Tibial nerve (tissue), 3 donors: ENCODE measurements around the gene PLSCR3.

Experiments used
- POLR2A ChIP-seq, 2 donors: fragments of 450-650 bp; IDR thresholded peaks; one replicate each; pipeline ENCODE4 v1.6.1; 2017; ENCODE audit warnings: antibody characterized with exemption in 2 of 2, mild to moderate bottlenecking in 2 of 2, moderate library complexity in 2 of 2
- TF ChIP-seq, protein P1 (sequence below), 5 experiments: fragments of 200-600 bp in 3 of 5; fragments of 450-650 bp in 2 of 5; sonication (generic) in 3 of 5; IDR thresholded peaks; one replicate each; pipeline ENCODE4 v1.5.1; 2016 to 2019; ENCODE audit warnings: antibody characterized with exemption in 5 of 5, mild to moderate bottlenecking in 3 of 5, moderate library complexity in 2 of 5

DNA sequence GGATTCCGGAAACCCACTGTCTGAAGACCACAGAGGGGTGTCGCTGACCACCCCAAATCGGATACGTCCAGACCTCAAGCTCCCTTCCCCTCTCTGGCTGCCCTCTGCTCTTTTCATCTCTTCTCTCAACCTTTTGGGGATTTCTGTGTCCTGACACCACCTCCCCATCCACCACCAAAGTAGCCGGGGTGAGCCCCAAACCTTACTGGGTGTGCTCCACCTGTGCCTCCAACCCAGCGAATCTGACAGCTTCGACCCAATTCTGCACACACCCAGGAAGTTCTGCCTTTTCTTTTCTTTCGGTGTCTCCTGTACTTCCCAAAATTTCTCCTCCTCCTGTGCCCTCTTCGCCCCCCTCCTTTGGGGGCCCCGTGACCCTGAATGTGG is 41.8 kb downstream of the PLSCR3 start:
- TF ChIP-seq POLR2A (IDR thresholded peaks at IDR 0.05) = no peak
- TF ChIP-seq, protein P1, sequence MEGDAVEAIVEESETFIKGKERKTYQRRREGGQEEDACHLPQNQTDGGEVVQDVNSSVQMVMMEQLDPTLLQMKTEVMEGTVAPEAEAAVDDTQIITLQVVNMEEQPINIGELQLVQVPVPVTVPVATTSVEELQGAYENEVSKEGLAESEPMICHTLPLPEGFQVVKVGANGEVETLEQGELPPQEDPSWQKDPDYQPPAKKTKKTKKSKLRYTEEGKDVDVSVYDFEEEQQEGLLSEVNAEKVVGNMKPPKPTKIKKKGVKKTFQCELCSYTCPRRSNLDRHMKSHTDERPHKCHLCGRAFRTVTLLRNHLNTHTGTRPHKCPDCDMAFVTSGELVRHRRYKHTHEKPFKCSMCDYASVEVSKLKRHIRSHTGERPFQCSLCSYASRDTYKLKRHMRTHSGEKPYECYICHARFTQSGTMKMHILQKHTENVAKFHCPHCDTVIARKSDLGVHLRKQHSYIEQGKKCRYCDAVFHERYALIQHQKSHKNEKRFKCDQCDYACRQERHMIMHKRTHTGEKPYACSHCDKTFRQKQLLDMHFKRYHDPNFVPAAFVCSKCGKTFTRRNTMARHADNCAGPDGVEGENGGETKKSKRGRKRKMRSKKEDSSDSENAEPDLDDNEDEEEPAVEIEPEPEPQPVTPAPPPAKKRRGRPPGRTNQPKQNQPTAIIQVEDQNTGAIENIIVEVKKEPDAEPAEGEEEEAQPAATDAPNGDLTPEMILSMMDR (IDR thresholded peaks at IDR 0.05) = peak in 2 of 5 experiments; percentile 27 to 41
